ENCODE data around the gene NR1H3. TPM values are rescaled to one million over a fixed set of nuclear protein-coding genes. Genes with fewer than 3 reads are reported as not detected.

Gene NR1H3
- polyA plus RNA-seq, 1 of the 3 experiments (the other 2 are of a cell fraction), result 7.3 TPM

DNA sequence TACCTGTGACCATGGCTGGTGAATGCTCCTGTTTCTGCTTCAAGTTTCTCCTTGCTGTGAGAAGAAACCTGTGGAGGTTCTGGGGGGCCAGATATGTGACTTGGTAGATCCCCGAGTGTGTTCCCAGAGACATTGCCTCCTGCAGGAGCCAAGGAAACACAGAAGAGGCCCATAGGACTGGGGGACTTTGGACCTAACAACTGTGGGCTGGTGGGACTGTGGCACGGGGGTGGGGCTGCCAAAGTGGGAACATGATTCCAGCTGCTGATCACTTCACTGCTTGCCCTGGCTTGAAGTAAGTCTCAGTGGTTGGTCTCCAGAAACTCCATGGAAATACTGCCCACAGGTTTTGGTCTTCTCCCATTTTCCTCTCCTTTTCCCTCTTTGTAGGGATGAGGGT lies 4.1 kb upstream of the NR1H3 start:
- no peak overlapping the region for H3K4me2 ChIP-seq
- no peak for TF ChIP-seq CHD2 (IDR thresholded peaks at IDR 0.05; ENCODE audit: low read length, partially characterized antibody)
- TF ChIP-seq FOXJ3 (CRISPR knock-in tag; IDR thresholded peaks at IDR 0.05), result no peak
- TF ChIP-seq JUND (IDR thresholded peaks at IDR 0.05), result no peak
- TF ChIP-seq FOSL2 (IDR thresholded peaks at IDR 0.05; ENCODE audit: borderline replicate concordance, low read depth), result no peak
- no peak for TF ChIP-seq RXRA (IDR thresholded peaks at IDR 0.05; ENCODE audit: borderline replicate concordance, low read depth)
- TF ChIP-seq, protein P1, sequence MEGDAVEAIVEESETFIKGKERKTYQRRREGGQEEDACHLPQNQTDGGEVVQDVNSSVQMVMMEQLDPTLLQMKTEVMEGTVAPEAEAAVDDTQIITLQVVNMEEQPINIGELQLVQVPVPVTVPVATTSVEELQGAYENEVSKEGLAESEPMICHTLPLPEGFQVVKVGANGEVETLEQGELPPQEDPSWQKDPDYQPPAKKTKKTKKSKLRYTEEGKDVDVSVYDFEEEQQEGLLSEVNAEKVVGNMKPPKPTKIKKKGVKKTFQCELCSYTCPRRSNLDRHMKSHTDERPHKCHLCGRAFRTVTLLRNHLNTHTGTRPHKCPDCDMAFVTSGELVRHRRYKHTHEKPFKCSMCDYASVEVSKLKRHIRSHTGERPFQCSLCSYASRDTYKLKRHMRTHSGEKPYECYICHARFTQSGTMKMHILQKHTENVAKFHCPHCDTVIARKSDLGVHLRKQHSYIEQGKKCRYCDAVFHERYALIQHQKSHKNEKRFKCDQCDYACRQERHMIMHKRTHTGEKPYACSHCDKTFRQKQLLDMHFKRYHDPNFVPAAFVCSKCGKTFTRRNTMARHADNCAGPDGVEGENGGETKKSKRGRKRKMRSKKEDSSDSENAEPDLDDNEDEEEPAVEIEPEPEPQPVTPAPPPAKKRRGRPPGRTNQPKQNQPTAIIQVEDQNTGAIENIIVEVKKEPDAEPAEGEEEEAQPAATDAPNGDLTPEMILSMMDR (IDR thresholded peaks at IDR 0.05), result no peak
- POLR2A ChIA-PET, result interaction anchor here (1.6 kb wide), 1 partner anchor 66 kb away, joined by 6 read pairs; no protein-coding TSS in a partner anchor
- H4K20me1 ChIP-seq (ENCODE audit: insufficient read depth), result no peaks in the 10 kb centered on the region
- WGBS (ENCODE audit: low lambda C conversion rate), result 92% methylated on average over 1 of the region's 2 CpGs
- H3K4me1 ChIP-seq (ENCODE audit: control insufficient read depth in 1 of 2, insufficient read depth in 2 of 2, low read depth in 1 of 2, low read length in 1 of 2), result peaks cover 18 to 27% of the 10 kb centered on the region in 2 experiments; a peak in 2 of 4 replicates
- no peak for DNase-seq
- H3K79me2 ChIP-seq (ENCODE audit: insufficient read depth), result peaks cover 7% of the 10 kb centered on the region
- no peaks in the 10 kb centered on the region for H3K36me3 ChIP-seq (replicated peaks in 1 of 2; ENCODE audit: control insufficient read depth in 1 of 2, insufficient read depth in 2 of 2, low read length in 1 of 2)
- no peak overlapping the region for H2AFZ ChIP-seq (ENCODE audit: low read depth)
- CTCF ChIA-PET, result interaction anchor here (1.0 to 1.8 kb wide), 6 partner anchors 17 to 101 kb away, joined by 3 to 6 read pairs (median 3); no protein-coding TSS in a partner anchor
- no peak overlapping the region for H3K4me3 ChIP-seq (ENCODE audit: low read depth in 2 of 2, low read length in 1 of 2)
- H3F3A ChIP-seq (replicated peaks; ENCODE audit: insufficient read depth), result no peaks in the 10 kb centered on the region
- H3K9ac ChIP-seq, result no peak overlapping the region
- H3K9me2 ChIP-seq, result no peaks in the 10 kb centered on the region
- H3K9me3 ChIP-seq, result no peaks in the 10 kb centered on the region
- H3K27me3 ChIP-seq (ENCODE audit: insufficient read depth), result no peaks in the 10 kb centered on the region
- H3K27ac ChIP-seq (ENCODE audit: low read depth in 2 of 2, low read length in 1 of 2), result no peak overlapping the region

DNA sequence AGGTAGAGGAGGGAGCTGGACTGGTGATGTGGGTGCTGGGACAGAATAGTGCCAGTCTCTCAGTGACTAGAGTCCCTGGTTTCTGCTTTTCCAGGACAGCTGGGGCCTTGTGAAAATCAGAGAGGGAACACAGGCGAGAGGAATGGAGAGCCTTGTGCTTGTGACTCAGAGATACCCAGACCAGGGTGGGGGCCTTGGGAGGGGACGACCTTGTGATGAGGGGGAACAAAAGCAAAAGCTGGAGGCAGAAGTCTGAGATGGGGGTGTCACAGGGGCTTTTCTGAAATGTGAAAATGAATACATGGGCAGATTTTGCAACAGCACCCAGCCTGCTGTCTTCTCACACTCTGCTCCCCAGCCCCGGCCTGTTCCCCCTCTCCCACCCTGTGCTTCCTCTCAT lies 3.4 kb upstream of the NR1H3 start:
- POLR2A ChIA-PET, result interaction anchor here (1.6 kb wide), 1 partner anchor 67 kb away, joined by 6 read pairs; no protein-coding TSS in a partner anchor

DNA sequence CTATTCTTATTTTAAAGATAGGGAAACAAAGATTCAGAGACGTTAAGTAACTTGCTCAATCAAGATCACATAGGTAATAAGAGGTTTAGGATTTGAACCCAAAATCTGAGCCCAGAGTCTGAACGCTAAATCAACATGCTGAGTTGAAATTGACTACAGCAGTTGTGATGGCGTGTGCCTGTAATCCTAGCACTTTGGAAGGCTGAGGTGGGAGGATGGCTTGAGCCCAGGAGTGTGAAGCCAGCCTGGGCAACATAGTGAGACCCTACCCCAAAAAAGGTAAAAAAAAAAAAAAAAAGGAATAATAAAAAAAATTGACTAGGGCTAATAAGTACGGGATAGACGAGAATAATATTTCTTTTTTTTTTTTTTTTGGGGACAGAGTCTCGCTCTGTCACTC lies 1.4 kb upstream of the NR1H3 start:
- H3K4me1 ChIP-seq (ENCODE audit: control insufficient read depth in 1 of 2, insufficient read depth in 2 of 2, low read depth in 1 of 2, low read length in 1 of 2), result peaks cover 18 to 23% of the 10 kb centered on the region in 2 experiments; a peak in 2 of 4 replicates
- no peaks in the 10 kb centered on the region for H3K79me2 ChIP-seq (ENCODE audit: insufficient read depth)
- H3K9me3 ChIP-seq, result no peaks in the 10 kb centered on the region
- no peak overlapping the region for H3K9ac ChIP-seq
- no peak for DNase-seq
- H3K27me3 ChIP-seq (ENCODE audit: insufficient read depth), result no peaks in the 10 kb centered on the region
- H3K9me2 ChIP-seq, result no peaks in the 10 kb centered on the region
- no peaks in the 10 kb centered on the region for H3F3A ChIP-seq (replicated peaks; ENCODE audit: insufficient read depth)
- no peak overlapping the region for H3K4me3 ChIP-seq (ENCODE audit: low read depth in 2 of 2, low read length in 1 of 2)
- no peaks in the 10 kb centered on the region for H4K20me1 ChIP-seq (ENCODE audit: insufficient read depth)
- CTCF ChIA-PET, result interaction anchor here (1.0 to 5.8 kb wide), 3 partner anchors 8 to 78 kb away, joined by 4 to 78 read pairs (median 35); partner anchors contain the start of genes ACP2 and ARFGAP2
- no peak overlapping the region for H3K4me2 ChIP-seq
- no peaks in the 10 kb centered on the region for H3K36me3 ChIP-seq (replicated peaks in 1 of 2; ENCODE audit: control insufficient read depth in 1 of 2, insufficient read depth in 2 of 2, low read length in 1 of 2)
- H3K27ac ChIP-seq (ENCODE audit: low read depth in 2 of 2, low read length in 1 of 2), result no peak overlapping the region
- POLR2A ChIA-PET, result no interaction called here
- whole genome bisulfite sequencing (ENCODE audit: low lambda C conversion rate), result 94% methylated on average over 6 of the region's 6 CpGs
- no peak overlapping the region for H2AFZ ChIP-seq (ENCODE audit: low read depth)
- no peak for TF ChIP-seq TCF12 (IDR thresholded peaks at IDR 0.05)
- TF ChIP-seq, protein P2, sequence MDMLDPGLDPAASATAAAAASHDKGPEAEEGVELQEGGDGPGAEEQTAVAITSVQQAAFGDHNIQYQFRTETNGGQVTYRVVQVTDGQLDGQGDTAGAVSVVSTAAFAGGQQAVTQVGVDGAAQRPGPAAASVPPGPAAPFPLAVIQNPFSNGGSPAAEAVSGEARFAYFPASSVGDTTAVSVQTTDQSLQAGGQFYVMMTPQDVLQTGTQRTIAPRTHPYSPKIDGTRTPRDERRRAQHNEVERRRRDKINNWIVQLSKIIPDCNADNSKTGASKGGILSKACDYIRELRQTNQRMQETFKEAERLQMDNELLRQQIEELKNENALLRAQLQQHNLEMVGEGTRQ (IDR thresholded peaks at IDR 0.05; ENCODE audit: borderline replicate concordance, low read depth, low read length), result no peak
- TF ChIP-seq FOXM1 (IDR thresholded peaks at IDR 0.05; ENCODE audit: low read depth), result no peak
- TF ChIP-seq, protein P3, sequence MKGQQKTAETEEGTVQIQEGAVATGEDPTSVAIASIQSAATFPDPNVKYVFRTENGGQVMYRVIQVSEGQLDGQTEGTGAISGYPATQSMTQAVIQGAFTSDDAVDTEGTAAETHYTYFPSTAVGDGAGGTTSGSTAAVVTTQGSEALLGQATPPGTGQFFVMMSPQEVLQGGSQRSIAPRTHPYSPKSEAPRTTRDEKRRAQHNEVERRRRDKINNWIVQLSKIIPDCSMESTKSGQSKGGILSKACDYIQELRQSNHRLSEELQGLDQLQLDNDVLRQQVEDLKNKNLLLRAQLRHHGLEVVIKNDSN (IDR thresholded peaks at IDR 0.05; ENCODE audit: borderline replicate concordance, low read depth), result no peak
- TF ChIP-seq RCOR1 (IDR thresholded peaks at IDR 0.05; ENCODE audit: low read length), result no peak
- TF ChIP-seq GATA2 (CRISPR knock-in tag; IDR thresholded peaks at IDR 0.05), result no peak
- TF ChIP-seq, protein P4, sequence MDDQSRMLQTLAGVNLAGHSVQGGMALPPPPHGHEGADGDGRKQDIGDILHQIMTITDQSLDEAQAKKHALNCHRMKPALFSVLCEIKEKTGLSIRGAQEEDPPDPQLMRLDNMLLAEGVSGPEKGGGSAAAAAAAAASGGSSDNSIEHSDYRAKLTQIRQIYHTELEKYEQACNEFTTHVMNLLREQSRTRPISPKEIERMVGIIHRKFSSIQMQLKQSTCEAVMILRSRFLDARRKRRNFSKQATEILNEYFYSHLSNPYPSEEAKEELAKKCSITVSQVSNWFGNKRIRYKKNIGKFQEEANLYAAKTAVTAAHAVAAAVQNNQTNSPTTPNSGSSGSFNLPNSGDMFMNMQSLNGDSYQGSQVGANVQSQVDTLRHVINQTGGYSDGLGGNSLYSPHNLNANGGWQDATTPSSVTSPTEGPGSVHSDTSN (IDR thresholded peaks at IDR 0.05), result no peak
- no peak for TF ChIP-seq NRF1 (IDR thresholded peaks at IDR 0.05; ENCODE audit: low read depth, low read length)
- no peak for TF ChIP-seq POLR2AphosphoS5 (IDR thresholded peaks at IDR 0.05; ENCODE audit: low read depth, low read length)
- TF ChIP-seq RAD21 (IDR thresholded peaks at IDR 0.05; ENCODE audit: low read length), result no peak
- TF ChIP-seq MXI1 (IDR thresholded peaks at IDR 0.05; ENCODE audit: low read depth, low read length), result no peak
- TF ChIP-seq SIN3A (IDR thresholded peaks at IDR 0.05; ENCODE audit: borderline replicate concordance, low read depth, low read length), result no peak
- no peak for TF ChIP-seq FOXJ3 (CRISPR knock-in tag; IDR thresholded peaks at IDR 0.05)

More for the DNA sequence above, 3.4 kb upstream of the NR1H3 start:
- Histone ChIP-seq H3K27me3 (ENCODE audit: insufficient read depth) (no peaks in the 10 kb centered on the region), H3F3A (replicated peaks; ENCODE audit: insufficient read depth) (no peaks in the 10 kb centered on the region), H3K4me3 (ENCODE audit: low read depth in 2 of 2, low read length in 1 of 2) (no peak overlapping the region), H3K9me2 (no peaks in the 10 kb centered on the region), H3K27ac (ENCODE audit: low read depth in 2 of 2, low read length in 1 of 2) (peak overlapping the region in 1 of 2 experiments; percentile 34; a peak in 2 of 4 replicates), H3K4me2 (0 out of 2 replicates have a peak overlapping the region, but pooled peaks have one; percentile 24), H4K20me1 (ENCODE audit: insufficient read depth) (no peaks in the 10 kb centered on the region), H3K9me3 (no peaks in the 10 kb centered on the region), H2AFZ (ENCODE audit: low read depth) (no peak overlapping the region; the same call in 1 of the 2 replicates), H3K9ac (no peak overlapping the region; the same call in 1 of the 2 replicates), H3K4me1 (ENCODE audit: control insufficient read depth in 1 of 2, insufficient read depth in 2 of 2, low read depth in 1 of 2, low read length in 1 of 2) (peaks cover 18 to 25% of the 10 kb centered on the region in 2 experiments; a peak in 2 of 4 replicates), H3K36me3 (replicated peaks in 1 of 2; ENCODE audit: control insufficient read depth in 1 of 2, insufficient read depth in 2 of 2, low read length in 1 of 2) (no peaks in the 10 kb centered on the region), H3K79me2 (ENCODE audit: insufficient read depth) (peaks cover 4% of the 10 kb centered on the region)
- no peak for TF ChIP-seq GATA2 (CRISPR knock-in tag; IDR thresholded peaks at IDR 0.05)
- 81% methylated on average over 3 of the region's 3 CpGs for WGBS (ENCODE audit: low lambda C conversion rate)
- CTCF ChIA-PET, result interaction anchor here (1.0 to 1.8 kb wide), 7 partner anchors 17 to 101 kb away, joined by 3 to 6 read pairs (median 3); partner anchors contain the start of gene ARFGAP2
- no peak for DNase-seq

Data from SK-N-SH (cell line).